Mammary epithelial cell (primary cell): ENCODE measurements around the gene KIAA0319L.

ENCODE experiments used
- CTCF ChIP-seq, 2 donors: IDR thresholded peaks in 1 of 2; conservative IDR thresholded peaks in 1 of 2; 2 replicates each; pipeline ENCODE4 v1.5.1; 2011 to 2012; ENCODE audit warnings: inconsistent platforms in 2 of 2, low read length in 2 of 2, mild to moderate bottlenecking in 2 of 2, control low read depth in 1 of 2, low read depth in 1 of 2; ENCODE audit not compliant: insufficient read depth in 1 of 2; ENCODE audit errors: extremely low read depth in 1 of 2
- EZH2 ChIP-seq: IDR thresholded peaks from 2 replicates; pipeline ENCODE4 v1.6.1; 2012; ENCODE audit warnings: low read length, inconsistent platforms, borderline replicate concordance

GRCh38 chr1:35532497-35533223, 24.5 kb downstream of the KIAA0319L start:
- TF ChIP-seq EZH2: no peak
- TF ChIP-seq CTCF (conservative IDR thresholded peaks at IDR 0.05 in 1 of 2, IDR thresholded peaks at IDR 0.05 in 1 of 2; ENCODE audit: extremely low read depth in 1 of 2, insufficient read depth in 1 of 2, low read depth in 1 of 2, low read length in 2 of 2): no peak
